Activated gamma-delta T cell treated with anti-CD3 and anti-CD28 coated beads, Interleukin-2, amount 50 U/mL, for 16 hours (primary cell): ENCODE data around the gene WDR1.

Experiments
- DNase-seq: peaks from one replicate; pipeline ENCODE4 v3.0.0-alpha.2; 2020; ENCODE audit warnings: low read depth

WDR1 gene

GRCh38 chr4:10098780-10099160, 17.8 kb downstream of the WDR1 start:
- no peak for DNase-seq

GRCh38 chr4:10097906-10098779, 18.5 kb downstream of the WDR1 start:
- no peak for DNase-seq

- no peak for DNase-seq
Observed at GRCh38 chr4:10096978-10097335, 19.6 kb downstream of the WDR1 start.

- peak; percentile 73 for DNase-seq
Observed at GRCh38 chr4:10096201-10096977, 20.2 kb downstream of the WDR1 start.

- no peak for DNase-seq
Observed at GRCh38 chr4:10095296-10095991, 21.2 kb downstream of the WDR1 start.

GRCh38 chr4:10094841-10095240, 21.8 kb downstream of the WDR1 start:
- no peak for DNase-seq

- DNase-seq = no peak
Observed at GRCh38 chr4:10093801-10094552, 22.6 kb downstream of the WDR1 start.

- DNase-seq = no peak
Observed at GRCh38 chr4:10093271-10093621, 23.4 kb downstream of the WDR1 start.

- no peak for DNase-seq
Observed at GRCh38 chr4:10092481-10093270, 23.9 kb downstream of the WDR1 start.

GRCh38 chr4:10091531-10092181, 24.9 kb downstream of the WDR1 start:
- DNase-seq = no peak

- no peak for DNase-seq
Observed at GRCh38 chr4:10090467-10091250, 25.9 kb downstream of the WDR1 start.

GRCh38 chr4:10089346-10089745, 27.3 kb downstream of the WDR1 start:
- DNase-seq = no peak

- no peak for DNase-seq
Observed at GRCh38 chr4:10088135-10089010, 28.2 kb downstream of the WDR1 start.

- DNase-seq = no peak
Observed at GRCh38 chr4:10087152-10087791, 29.3 kb downstream of the WDR1 start.

GRCh38 chr4:10086506-10087120, 30.0 kb downstream of the WDR1 start:
- no peak for DNase-seq

- no peak for DNase-seq
Observed at GRCh38 chr4:10085828-10086505, 30.6 kb downstream of the WDR1 start.

GRCh38 chr4:10085386-10085785, 31.2 kb downstream of the WDR1 start:
- no peak for DNase-seq
